HG03521 (cell line): Measurements from ENCODE around the gene ZBTB11.
"Not testable (repeated sequence)": the region's sequence is repeated elsewhere in the genome, so short reads cannot be mapped to it uniquely, and the experiment has no call there.

Experiments
- ATAC-seq: cut with Tn5 transposase; IDR thresholded peaks from one replicate; pipeline ENCODE4 v1.9.1; 2021; ENCODE audit warnings: mild to moderate bottlenecking, moderate library complexity; ENCODE audit not compliant: unreplicated experiment

The ZBTB11 gene

GRCh38 chr3:101624857-101625256 lies 52.1 kb downstream of the ZBTB11 start:
- ATAC-seq = no peak

GRCh38 chr3:101623656-101624055 lies 53.3 kb downstream of the ZBTB11 start:
- no peak for ATAC-seq

GRCh38 chr3:101619734-101620133 lies 57.2 kb downstream of the ZBTB11 start:
- ATAC-seq = no peak

- no peak for ATAC-seq
Measured at GRCh38 chr3:101618726-101619125, 58.2 kb downstream of the ZBTB11 start.

- ATAC-seq = no peak
Measured at GRCh38 chr3:101617478-101617877, 59.5 kb downstream of the ZBTB11 start.

GRCh38 chr3:101615525-101615924 lies 61.4 kb downstream of the ZBTB11 start:
- no peak for ATAC-seq

- ATAC-seq = not testable (repeated sequence)
Measured at GRCh38 chr3:101613014-101613413, 63.9 kb downstream of the ZBTB11 start.

- ATAC-seq = no peak
Measured at GRCh38 chr3:101611023-101611422, 65.9 kb downstream of the ZBTB11 start.

- ATAC-seq = not testable (repeated sequence)
Measured at GRCh38 chr3:101605398-101605797, 71.5 kb downstream of the ZBTB11 start.

GRCh38 chr3:101603184-101603583 lies 73.7 kb downstream of the ZBTB11 start:
- no peak for ATAC-seq

- no peak for ATAC-seq
Measured at GRCh38 chr3:101602731-101603130, 74.2 kb downstream of the ZBTB11 start.
